ENCODE measurements around the gene STK17A. TPM values are rescaled to one million over a fixed set of nuclear protein-coding genes. Genes with fewer than 3 reads are reported as not detected.

STK17A gene
- total RNA-seq, 5 donors from 2014 or later (not counting 1 experiment from before 2014, with no cell fraction given) = 101 to 120 (median 117) TPM

- H3K36me3 Mint-ChIP-seq = peaks cover 37% of the 10 kb centered on the region
- no CpG with 5 or more reads among the region's 7 CpGs for WGBS (ENCODE audit: insufficient coverage)
- peak overlapping the region; percentile 3 to 53 for H3K4me3 ChIP-seq (ENCODE audit: control insufficient read depth in 1 of 2, extremely low read depth in 1 of 2, low read length in 1 of 2)
Measured at GRCh38 chr7:43647339-43647672, 64.4 kb downstream of the STK17A start.

GRCh38 chr7:43647673-43648472 lies 65.0 kb downstream of the STK17A start:
- Mint-ChIP-seq H3K36me3 (peaks cover 31% of the 10 kb centered on the region), H3K4me1 (peaks cover 96 to 99% (median 97%) of the 10 kb centered on the region in 3 donors), H3K4me3 (peak overlapping the region; percentile 69 to 78 (median 76)), H3K27ac (peak overlapping the region; percentile 99 to 100), H3K9me3 (no peaks in the 10 kb centered on the region), H3K27me3 (no peaks in the 10 kb centered on the region)
- Histone ChIP-seq H3K4me1 (ENCODE audit: control insufficient read depth in 1 of 2, extremely low read depth in 1 of 2, insufficient read depth in 2 of 2, low read length in 2 of 2) (peaks cover 72 to 97% of the 10 kb centered on the region in 2 experiments), H3K9me3 (no peaks in the 10 kb centered on the region), H3K36me3 (ENCODE audit: control insufficient read depth in 2 of 2, extremely low read depth in 1 of 2, insufficient read depth in 1 of 2, low read length in 1 of 2) (peaks cover 0 to 15% of the 10 kb centered on the region in 2 donors), H3K27me3 (replicated peaks in 1 of 2; ENCODE audit: control insufficient read depth in 2 of 2, extremely low read depth in 1 of 2, insufficient read depth in 2 of 2, low read length in 1 of 2) (no peaks in the 10 kb centered on the region), H3K27ac (ENCODE audit: low read length) (peak overlapping the region; percentile 95), H3K4me3 (ENCODE audit: control insufficient read depth in 1 of 2, extremely low read depth in 1 of 2, low read length in 1 of 2) (peak overlapping the region; percentile 51 to 53)
- ChIA-PET POLR2A (interaction anchor here (0.8 to 3.6 kb wide), 5 partner anchors 21 to 65 kb away, joined by 3 to 88 read pairs (median 5); partner anchors contain the start of gene STK17A (in 2 of the 2)), CTCF (interaction anchor here (0.5 to 4.3 kb wide), 8 partner anchors 9 to 1340 kb away, joined by 3 to 54 read pairs (median 10); partner anchors contain the start of gene STK17A (in 1 of the 2))
- DNase-seq (peak in 6 of 35 experiments; percentile 21 to 61 (median 48)), ATAC-seq (replicated peaks in 1 of 4) (peak; percentile 2 to 17 (median 6))
- 3% methylated on average over 7 of the region's 10 CpGs for WGBS (ENCODE audit: insufficient coverage)

More at GRCh38 chr7:43647339-43647672, 64.4 kb downstream of the STK17A start:
- POLR2A ChIA-PET = interaction anchor here (0.6 to 3.6 kb wide), 3 partner anchors 14 to 65 kb away, joined by 3 to 88 read pairs (median 3); partner anchors contain the start of gene STK17A (in 2 of the 2)
- Histone ChIP-seq H3K36me3 (ENCODE audit: control insufficient read depth in 2 of 2, extremely low read depth in 1 of 2, insufficient read depth in 1 of 2, low read length in 1 of 2) (peaks cover 0 to 16% of the 10 kb centered on the region in 2 donors), H3K27ac (ENCODE audit: low read length) (peak overlapping the region; percentile 95), H3K27me3 (replicated peaks in 1 of 2; ENCODE audit: control insufficient read depth in 2 of 2, extremely low read depth in 1 of 2, insufficient read depth in 2 of 2, low read length in 1 of 2) (no peaks in the 10 kb centered on the region), H3K9me3 (no peaks in the 10 kb centered on the region), H3K4me1 (ENCODE audit: control insufficient read depth in 1 of 2, extremely low read depth in 1 of 2, insufficient read depth in 2 of 2, low read length in 2 of 2) (peaks cover 72 to 95% of the 10 kb centered on the region in 2 experiments)
- peak overlapping the region; percentile 64 to 78 (median 69) for H3K4me3 Mint-ChIP-seq
- CTCF ChIA-PET = interaction anchor here in 1 of 2 donors (3.5 to 4.3 kb wide), 2 partner anchors 53 to 65 kb away, joined by 54 read pairs; partner anchors contain the start of gene STK17A
- no peaks in the 10 kb centered on the region for H3K9me3 Mint-ChIP-seq
- no peak for DNase-seq
- peaks cover 97 to 99% (median 97%) of the 10 kb centered on the region in 3 donors for H3K4me1 Mint-ChIP-seq
- no peak for ATAC-seq (replicated peaks in 1 of 4)
- peak overlapping the region; percentile 99 to 100 for H3K27ac Mint-ChIP-seq
- H3K27me3 Mint-ChIP-seq = no peaks in the 10 kb centered on the region

GRCh38 chr7:43648473-43649406 lies 65.8 kb downstream of the STK17A start:
- Mint-ChIP-seq H3K36me3 (peaks cover 26% of the 10 kb centered on the region), H3K4me1 (peaks cover 94 to 99% (median 97%) of the 10 kb centered on the region in 3 donors), H3K4me3 (peak overlapping the region; percentile 69 to 78 (median 76)), H3K9me3 (no peaks in the 10 kb centered on the region), H3K27ac (peak overlapping the region; percentile 99 to 100), H3K27me3 (no peaks in the 10 kb centered on the region)
- no peaks in the 10 kb centered on the region for H3K9me3 ChIP-seq
- peak overlapping the region; percentile 51 to 69 for H3K4me3 ChIP-seq (ENCODE audit: control insufficient read depth in 1 of 2, extremely low read depth in 1 of 2, low read length in 1 of 2)
- peaks cover 74 to 96% of the 10 kb centered on the region in 2 experiments for H3K4me1 ChIP-seq (ENCODE audit: control insufficient read depth in 1 of 2, extremely low read depth in 1 of 2, insufficient read depth in 2 of 2, low read length in 2 of 2)
- H3K27ac ChIP-seq (ENCODE audit: low read length) = peak overlapping the region; percentile 95
- WGBS (ENCODE audit: insufficient coverage) = 0% methylated on average over 2 of the region's 8 CpGs
- DNase-seq (peak in 34 of 35 experiments; percentile 53 to 90 (median 71)), ATAC-seq (replicated peaks in 1 of 4) (peak; percentile 58 to 71 (median 62))
- H3K36me3 ChIP-seq (ENCODE audit: control insufficient read depth in 2 of 2, extremely low read depth in 1 of 2, insufficient read depth in 1 of 2, low read length in 1 of 2) = peaks cover 0 to 6% of the 10 kb centered on the region in 2 donors
- CTCF ChIA-PET = interaction anchor here (0.5 to 4.3 kb wide), 15 partner anchors 10 to 112 kb away, joined by 3 to 54 read pairs (median 6); partner anchors contain the start of gene STK17A (in 1 of the 2)
- H3K27me3 ChIP-seq (replicated peaks in 1 of 2; ENCODE audit: control insufficient read depth in 2 of 2, extremely low read depth in 1 of 2, insufficient read depth in 2 of 2, low read length in 1 of 2) = no peaks in the 10 kb centered on the region
- POLR2A ChIA-PET = interaction anchor here (0.6 to 3.6 kb wide), 10 partner anchors 11 to 81 kb away, joined by 3 to 88 read pairs (median 6); partner anchors contain the start of genes COA1 (in 1 of the 2) and STK17A (in 1 of the 2)

- H3K36me3 ChIP-seq (ENCODE audit: control insufficient read depth in 2 of 2, extremely low read depth in 1 of 2, insufficient read depth in 1 of 2, low read length in 1 of 2) = peaks cover 0 to 7% of the 10 kb centered on the region in 2 donors
- H3K36me3 Mint-ChIP-seq = peaks cover 25% of the 10 kb centered on the region
- ChIA-PET CTCF (interaction anchor here (0.6 to 4.3 kb wide), 15 partner anchors 11 to 68 kb away, joined by 3 to 54 read pairs (median 6); partner anchors contain the start of gene STK17A (in 2 of the 2)), POLR2A (interaction anchor here (0.5 to 3.6 kb wide), 14 partner anchors 12 to 149 kb away, joined by 3 to 88 read pairs (median 4); partner anchors contain the start of gene STK17A (in 1 of the 2))
- no peaks in the 10 kb centered on the region for H3K27me3 ChIP-seq (replicated peaks in 1 of 2; ENCODE audit: control insufficient read depth in 2 of 2, extremely low read depth in 1 of 2, insufficient read depth in 2 of 2, low read length in 1 of 2)
- 0% methylated on average over 4 of the region's 4 CpGs for WGBS (ENCODE audit: insufficient coverage)
- peaks cover 0 to 5% (median 0%) of the 10 kb centered on the region in 3 donors for H3K9me3 Mint-ChIP-seq
- H3K27ac Mint-ChIP-seq = peak overlapping the region; percentile 99 to 100
- H3K4me1 ChIP-seq (ENCODE audit: control insufficient read depth in 1 of 2, extremely low read depth in 1 of 2, insufficient read depth in 2 of 2, low read length in 2 of 2) = peaks cover 78 to 93% of the 10 kb centered on the region in 2 experiments
- ATAC-seq (replicated peaks in 1 of 4) = peak; percentile 66 to 70 (median 69)
- H3K4me1 Mint-ChIP-seq = peaks cover 94 to 99% (median 97%) of the 10 kb centered on the region in 3 donors
- H3K4me3 ChIP-seq (ENCODE audit: control insufficient read depth in 1 of 2, extremely low read depth in 1 of 2, low read length in 1 of 2) = peak overlapping the region; percentile 51 to 69
- DNase-seq = peak; percentile 45 to 89 (median 69)
- no peaks in the 10 kb centered on the region for H3K9me3 ChIP-seq
- H3K27me3 Mint-ChIP-seq = no peaks in the 10 kb centered on the region
- H3K4me3 Mint-ChIP-seq = peak overlapping the region; percentile 69 to 78 (median 76)
- H3K27ac ChIP-seq (ENCODE audit: low read length) = peak overlapping the region; percentile 95
Measured at GRCh38 chr7:43649755-43650274, 66.9 kb downstream of the STK17A start.

GRCh38 chr7:43650457-43651052 lies 67.6 kb downstream of the STK17A start:
- CTCF ChIA-PET = interaction anchor here (0.6 to 4.3 kb wide), 11 partner anchors 12 to 68 kb away, joined by 3 to 54 read pairs (median 6); partner anchors contain the start of gene STK17A (in 2 of the 2)
- H3K4me3 Mint-ChIP-seq = peak overlapping the region; percentile 69 to 78 (median 76)

More at GRCh38 chr7:43650457-43651052, 67.6 kb downstream of the STK17A start:
- 0% methylated on average over 7 of the region's 9 CpGs for WGBS (ENCODE audit: insufficient coverage)
- Mint-ChIP-seq H3K27ac (peak overlapping the region; percentile 99 to 100), H3K9me3 (peaks cover 0 to 5% (median 0%) of the 10 kb centered on the region in 3 donors), H3K36me3 (peaks cover 20% of the 10 kb centered on the region), H3K4me1 (peaks cover 88 to 97% (median 93%) of the 10 kb centered on the region in 3 donors), H3K27me3 (no peaks in the 10 kb centered on the region)
- ATAC-seq (replicated peaks in 1 of 4) = no peak
- POLR2A ChIA-PET = interaction anchor here (0.6 to 3.6 kb wide), 10 partner anchors 15 to 66 kb away, joined by 3 to 88 read pairs (median 6); partner anchors contain the start of gene STK17A (in 1 of the 2)
- Histone ChIP-seq H3K9me3 (no peaks in the 10 kb centered on the region), H3K27me3 (replicated peaks in 1 of 2; ENCODE audit: control insufficient read depth in 2 of 2, extremely low read depth in 1 of 2, insufficient read depth in 2 of 2, low read length in 1 of 2) (no peaks in the 10 kb centered on the region), H3K4me1 (ENCODE audit: control insufficient read depth in 1 of 2, extremely low read depth in 1 of 2, insufficient read depth in 2 of 2, low read length in 2 of 2) (peaks cover 72 to 91% of the 10 kb centered on the region in 2 experiments), H3K36me3 (ENCODE audit: control insufficient read depth in 2 of 2, extremely low read depth in 1 of 2, insufficient read depth in 1 of 2, low read length in 1 of 2) (peaks cover 0 to 2% of the 10 kb centered on the region in 2 donors), H3K4me3 (ENCODE audit: control insufficient read depth in 1 of 2, extremely low read depth in 1 of 2, low read length in 1 of 2) (peak overlapping the region; percentile 51 to 69), H3K27ac (ENCODE audit: low read length) (peak overlapping the region; percentile 95)
- peak in 8 of 35 experiments; percentile 25 to 51 (median 40) for DNase-seq

All from T-cell (primary cell).